Sigmoid colon (tissue), 4 donors: ENCODE results near the gene TMPRSS11F.

Experiments used
- CTCF ChIP-seq, 4 experiments: fragments of 450-650 bp in 3 of 4; fragments of 200-600 bp in 1 of 4; IDR thresholded peaks; one replicate each; pipeline ENCODE4 v1.5.1; 2016 to 2019; ENCODE audit warnings: antibody characterized with exemption in 4 of 4, mild to moderate bottlenecking in 3 of 4, moderate library complexity in 2 of 4
- POLR2A ChIP-seq, 2 donors: fragments of 450-650 bp; IDR thresholded peaks; one replicate each; pipeline ENCODE4 v1.6.1; 2016; ENCODE audit warnings: antibody characterized with exemption in 2 of 2, mild to moderate bottlenecking in 2 of 2, moderate library complexity in 2 of 2
- POLR2AphosphoS5 ChIP-seq, 4 donors: sonication (generic); formaldehyde crosslinking; IDR thresholded peaks; one replicate each; pipeline ENCODE4 v1.6.1; 2017; ENCODE audit warnings: antibody characterized with exemption in 4 of 4

DNA sequence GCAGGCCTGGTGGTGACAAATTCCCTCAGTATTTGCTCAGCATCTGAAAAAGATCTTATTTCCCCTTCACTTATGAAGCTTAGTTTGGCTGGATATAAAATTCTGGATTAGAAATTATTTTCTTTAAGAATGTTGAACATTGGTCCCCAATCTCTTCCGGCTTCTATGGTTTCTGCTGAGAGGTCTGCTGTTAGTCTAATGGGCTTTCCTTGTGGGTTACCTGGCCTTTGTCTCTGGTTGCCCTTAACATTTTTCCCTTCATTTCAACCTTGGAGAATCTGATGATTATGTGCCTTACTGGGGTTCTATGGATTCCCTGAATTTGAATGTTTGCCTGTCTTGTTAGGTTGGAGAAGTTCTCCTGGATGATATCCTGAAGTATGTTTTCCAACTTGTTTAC lies 17.4 kb upstream of the TMPRSS11F start:
- no peak for TF ChIP-seq POLR2AphosphoS5 (IDR thresholded peaks at IDR 0.05)
- no peak for TF ChIP-seq POLR2A (IDR thresholded peaks at IDR 0.05)
- no peak for TF ChIP-seq CTCF (IDR thresholded peaks at IDR 0.05)
